ENCODE results near the gene THAP9.

- TF ChIP-seq TOX (CRISPR knock-in tag; IDR thresholded peaks at IDR 0.05; ENCODE audit: borderline replicate concordance) = no peak
- TF ChIP-seq, protein P1, sequence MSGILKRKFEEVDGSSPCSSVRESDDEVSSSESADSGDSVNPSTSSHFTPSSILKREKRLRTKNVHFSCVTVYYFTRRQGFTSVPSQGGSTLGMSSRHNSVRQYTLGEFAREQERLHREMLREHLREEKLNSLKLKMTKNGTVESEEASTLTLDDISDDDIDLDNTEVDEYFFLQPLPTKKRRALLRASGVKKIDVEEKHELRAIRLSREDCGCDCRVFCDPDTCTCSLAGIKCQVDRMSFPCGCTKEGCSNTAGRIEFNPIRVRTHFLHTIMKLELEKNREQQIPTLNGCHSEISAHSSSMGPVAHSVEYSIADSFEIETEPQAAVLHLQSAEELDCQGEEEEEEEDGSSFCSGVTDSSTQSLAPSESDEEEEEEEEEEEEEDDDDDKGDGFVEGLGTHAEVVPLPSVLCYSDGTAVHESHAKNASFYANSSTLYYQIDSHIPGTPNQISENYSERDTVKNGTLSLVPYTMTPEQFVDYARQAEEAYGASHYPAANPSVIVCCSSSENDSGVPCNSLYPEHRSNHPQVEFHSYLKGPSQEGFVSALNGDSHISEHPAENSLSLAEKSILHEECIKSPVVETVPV (CRISPR knock-in tag; IDR thresholded peaks at IDR 0.05) = no peak
- no peak for TF ChIP-seq POU6F1 (CRISPR knock-in tag; IDR thresholded peaks at IDR 0.05; ENCODE audit: borderline replicate concordance, low read depth)
Observed at GRCh38 chr4:82957045-82957444, 56.5 kb downstream of the THAP9 start.
